NCI-H510A (cell line): Measurements from ENCODE around the gene SMAP1.
A peak's percentile ranks its signal among the peaks of the same experiment; 100 is the strongest.

Experiments
- DNase-seq: peaks from one replicate; lab custom pipeline; 2025; lab: John Stamatoyannopoulos, UW

SMAP1 gene

GRCh38 chr6:70667711-70668498, at the start of gene SMAP1:
Gene SMAP1 (plus strand): TSS chr6:70667883. CDS start chr6:70668024, 141 bp downstream.
- peak; percentile 57 for DNase-seq

GRCh38 chr6:70620746-70621145, 46.9 kb upstream of the SMAP1 start:
- DNase-seq, result no peak

- DNase-seq, result no peak
Measured at GRCh38 chr6:70622461-70622860, 45.2 kb upstream of the SMAP1 start.

GRCh38 chr6:70625436-70625835, 42.2 kb upstream of the SMAP1 start:
- DNase-seq, result no peak

- DNase-seq, result no peak
Measured at GRCh38 chr6:70627500-70628254, 40.0 kb upstream of the SMAP1 start.

GRCh38 chr6:70629929-70630328, 37.8 kb upstream of the SMAP1 start:
- DNase-seq, result no peak

- no peak for DNase-seq
Measured at GRCh38 chr6:70633870-70634269, 33.8 kb upstream of the SMAP1 start.

GRCh38 chr6:70636596-70636995, 31.1 kb upstream of the SMAP1 start:
- DNase-seq, result no peak

- DNase-seq, result no peak
Measured at GRCh38 chr6:70638468-70638867, 29.2 kb upstream of the SMAP1 start.

- DNase-seq, result no peak
Measured at GRCh38 chr6:70651326-70651905, 16.3 kb upstream of the SMAP1 start.

- DNase-seq, result no peak
Measured at GRCh38 chr6:70652216-70652615, 15.5 kb upstream of the SMAP1 start.

GRCh38 chr6:70657706-70658105, 10.0 kb upstream of the SMAP1 start:
- no peak for DNase-seq

GRCh38 chr6:70663881-70664466, 3.7 kb upstream of the SMAP1 start:
- no peak for DNase-seq

GRCh38 chr6:70666706-70667105, 977 bp upstream of the SMAP1 start:
- DNase-seq, result no peak

GRCh38 chr6:70667256-70667710, 400 bp upstream of the SMAP1 start:
- DNase-seq, result no peak

GRCh38 chr6:70668499-70668812, 773 bp downstream of the SMAP1 start:
- peak; percentile 66 for DNase-seq

GRCh38 chr6:70669133-70669532, 1.4 kb downstream of the SMAP1 start:
- no peak for DNase-seq

- no peak for DNase-seq
Measured at GRCh38 chr6:70672549-70672948, 4.9 kb downstream of the SMAP1 start.

- DNase-seq, result no peak
Measured at GRCh38 chr6:70673054-70673453, 5.4 kb downstream of the SMAP1 start.

GRCh38 chr6:70673601-70674000, 5.9 kb downstream of the SMAP1 start:
- DNase-seq, result no peak

- no peak for DNase-seq
Measured at GRCh38 chr6:70675822-70676221, 8.1 kb downstream of the SMAP1 start.

GRCh38 chr6:70676821-70677220, 9.1 kb downstream of the SMAP1 start:
- DNase-seq, result no peak

GRCh38 chr6:70680396-70680795, 12.7 kb downstream of the SMAP1 start:
- no peak for DNase-seq
